SK-N-SH treated with all-trans-retinoic acid at 6 μM for 48 hours (cell line): ENCODE data around the gene MATK.

Experiments
- ARNTL ChIP-seq: fragments of 450-650 bp; formaldehyde crosslinking; IDR thresholded peaks from 2 replicates; pipeline ENCODE4 v1.5.0; 2020; ENCODE audit warnings: low read depth, mild to moderate bottlenecking, moderate library complexity, borderline replicate concordance
- CREB5 ChIP-seq: fragments of 250-450 bp; sonication (Bioruptor Pico); IDR thresholded peaks from 2 replicates; pipeline ENCODE4 v1.5.1; 2020; ENCODE audit warnings: low read depth, mild to moderate bottlenecking, moderate library complexity
- CSDC2 ChIP-seq: fragments of 250-450 bp; sonication (Bioruptor Pico); IDR thresholded peaks from 2 replicates; pipeline ENCODE4 v1.5.0; 2020; ENCODE audit warnings: mild to moderate bottlenecking, moderate library complexity
- ESRRG ChIP-seq: fragments of 250-450 bp; sonication (Bioruptor Pico); IDR thresholded peaks from 2 replicates; pipeline ENCODE4 v1.6.1; 2021; ENCODE audit warnings: mild to moderate bottlenecking
- GLIS3 ChIP-seq: fragments of 250-450 bp; sonication (Bioruptor Pico); IDR thresholded peaks from 2 replicates; pipeline ENCODE4 v1.5.0; 2020; ENCODE audit warnings: mild to moderate bottlenecking, moderate library complexity
- RARB ChIP-seq: fragments of 250-450 bp; sonication (Bioruptor Pico); IDR thresholded peaks from 2 replicates; pipeline ENCODE4 v1.8.0; 2021; ENCODE audit warnings: mild to moderate bottlenecking, moderate library complexity
- SNAI2 ChIP-seq: fragments of 250-450 bp; sonication (Bioruptor Pico); IDR thresholded peaks from 2 replicates; pipeline ENCODE4 v1.5.0; 2020; ENCODE audit warnings: mild to moderate bottlenecking, moderate library complexity
- TCF4 ChIP-seq: fragments of 250-450 bp; sonication (Bioruptor Pico); IDR thresholded peaks from 2 replicates; pipeline ENCODE4 v1.8.0; 2021; ENCODE audit warnings: mild to moderate bottlenecking, moderate library complexity, borderline replicate concordance
- ZFP30 ChIP-seq: fragments of 450-650 bp; formaldehyde crosslinking; IDR thresholded peaks from 2 replicates; pipeline ENCODE4 v1.5.0; 2022; ENCODE audit warnings: mild to moderate bottlenecking, moderate library complexity
- ZNF565 ChIP-seq: fragments of 450-650 bp; formaldehyde crosslinking; conservative IDR thresholded peaks from 2 replicates; pipeline ENCODE4 v1.5.0; 2020; ENCODE audit warnings: low read depth, mild to moderate bottlenecking, moderate library complexity
- ZNF70 ChIP-seq: fragments of 450-650 bp; formaldehyde crosslinking; IDR thresholded peaks from 2 replicates; pipeline ENCODE4 v1.5.0; 2020; ENCODE audit warnings: mild to moderate bottlenecking, moderate library complexity
- ZNF8 ChIP-seq: fragments of 450-650 bp; formaldehyde crosslinking; IDR thresholded peaks from 2 replicates; pipeline ENCODE4 v1.5.0; 2020; ENCODE audit warnings: mild to moderate bottlenecking, moderate library complexity
- TF ChIP-seq, protein P1 (sequence below): fragments of 250-450 bp; sonication (Bioruptor Pico); IDR thresholded peaks from 2 replicates; pipeline ENCODE4 v1.8.0; 2020; ENCODE audit warnings: mild to moderate bottlenecking, moderate library complexity, borderline replicate concordance
- TF ChIP-seq, protein P2 (sequence below): fragments of 250-450 bp; sonication (Bioruptor Pico); IDR thresholded peaks from 2 replicates; pipeline ENCODE4 v1.8.0; 2021; ENCODE audit warnings: low read depth, mild to moderate bottlenecking, moderate library complexity, borderline replicate concordance

DNA sequence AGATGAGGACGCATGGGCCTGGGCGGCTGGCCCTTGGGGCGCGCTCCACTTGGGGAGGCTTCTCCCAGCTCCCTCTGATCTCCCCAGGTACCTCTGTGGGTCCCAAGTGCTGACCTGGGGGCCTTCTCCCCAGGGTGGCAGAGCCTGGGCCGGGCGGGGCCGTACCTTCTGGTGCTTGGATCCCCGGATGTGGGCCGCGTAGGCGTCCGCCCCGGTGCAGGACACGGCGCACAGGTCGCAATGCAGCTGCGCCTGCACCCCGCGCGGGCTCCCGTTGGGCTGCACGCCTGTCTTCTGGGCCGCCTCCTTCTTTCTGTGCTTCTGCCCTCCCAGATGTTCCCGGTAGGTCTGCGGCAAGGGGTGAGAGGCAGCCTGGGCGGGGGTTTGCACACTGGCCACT is 41.1 kb upstream of the MATK start:
- TF ChIP-seq CSDC2 (CRISPR knock-in tag) (no peak), CREB5 (CRISPR knock-in tag) (no peak), GLIS3 (CRISPR knock-in tag) (no peak), ZFP30 (no peak), TCF4 (no peak), ESRRG (no peak), RARB (CRISPR knock-in tag) (no peak), ZNF70 (CRISPR knock-in tag) (no peak), ZNF8 (no peak), SNAI2 (CRISPR knock-in tag) (no peak), ZNF565 (CRISPR knock-in tag) (no peak), ARNTL (CRISPR knock-in tag) (no peak)
- TF ChIP-seq, protein P1, sequence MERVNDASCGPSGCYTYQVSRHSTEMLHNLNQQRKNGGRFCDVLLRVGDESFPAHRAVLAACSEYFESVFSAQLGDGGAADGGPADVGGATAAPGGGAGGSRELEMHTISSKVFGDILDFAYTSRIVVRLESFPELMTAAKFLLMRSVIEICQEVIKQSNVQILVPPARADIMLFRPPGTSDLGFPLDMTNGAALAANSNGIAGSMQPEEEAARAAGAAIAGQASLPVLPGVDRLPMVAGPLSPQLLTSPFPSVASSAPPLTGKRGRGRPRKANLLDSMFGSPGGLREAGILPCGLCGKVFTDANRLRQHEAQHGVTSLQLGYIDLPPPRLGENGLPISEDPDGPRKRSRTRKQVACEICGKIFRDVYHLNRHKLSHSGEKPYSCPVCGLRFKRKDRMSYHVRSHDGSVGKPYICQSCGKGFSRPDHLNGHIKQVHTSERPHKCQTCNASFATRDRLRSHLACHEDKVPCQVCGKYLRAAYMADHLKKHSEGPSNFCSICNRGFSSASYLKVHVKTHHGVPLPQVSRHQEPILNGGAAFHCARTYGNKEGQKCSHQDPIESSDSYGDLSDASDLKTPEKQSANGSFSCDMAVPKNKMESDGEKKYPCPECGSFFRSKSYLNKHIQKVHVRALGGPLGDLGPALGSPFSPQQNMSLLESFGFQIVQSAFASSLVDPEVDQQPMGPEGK (CRISPR knock-in tag), result no peak
- TF ChIP-seq, protein P2, sequence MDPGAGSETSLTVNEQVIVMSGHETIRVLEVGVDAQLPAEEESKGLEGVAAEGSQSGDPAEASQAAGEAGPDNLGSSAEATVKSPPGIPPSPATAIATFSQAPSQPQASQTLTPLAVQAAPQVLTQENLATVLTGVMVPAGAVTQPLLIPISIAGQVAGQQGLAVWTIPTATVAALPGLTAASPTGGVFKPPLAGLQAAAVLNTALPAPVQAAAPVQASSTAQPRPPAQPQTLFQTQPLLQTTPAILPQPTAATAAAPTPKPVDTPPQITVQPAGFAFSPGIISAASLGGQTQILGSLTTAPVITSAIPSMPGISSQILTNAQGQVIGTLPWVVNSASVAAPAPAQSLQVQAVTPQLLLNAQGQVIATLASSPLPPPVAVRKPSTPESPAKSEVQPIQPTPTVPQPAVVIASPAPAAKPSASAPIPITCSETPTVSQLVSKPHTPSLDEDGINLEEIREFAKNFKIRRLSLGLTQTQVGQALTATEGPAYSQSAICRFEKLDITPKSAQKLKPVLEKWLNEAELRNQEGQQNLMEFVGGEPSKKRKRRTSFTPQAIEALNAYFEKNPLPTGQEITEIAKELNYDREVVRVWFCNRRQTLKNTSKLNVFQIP (CRISPR knock-in tag), result no peak
